ENCODE results near the gene EPN1. TPM values are rescaled to one million over a fixed set of nuclear protein-coding genes. Genes with fewer than 3 reads are reported as not detected.
A peak's percentile ranks its signal among the peaks of the same experiment; 100 is the strongest.

EPN1 gene
- total RNA-seq, 6 experiments from 2014 or later: 176 to 191 (median 185) TPM

GRCh38 chr19:55674459-55674840 is 576 bp upstream of the EPN1 start:
- no peak for TF ChIP-seq CTCF (IDR thresholded peaks at IDR 0.05)
- DNase-seq: no peak
- H3K9me3 Mint-ChIP-seq: no peaks in the 10 kb centered on the region
- peak overlapping the region; percentile 96 for H3K4me3 Mint-ChIP-seq
- peaks cover 71% of the 10 kb centered on the region for H3K4me1 Mint-ChIP-seq (ENCODE audit: low read depth)
- peak overlapping the region; percentile 86 for H3K27ac Mint-ChIP-seq
- H3K27me3 Mint-ChIP-seq (ENCODE audit: insufficient read depth): peaks cover 7% of the 10 kb centered on the region
- H3K36me3 Mint-ChIP-seq (ENCODE audit: low read depth): peaks cover 31% of the 10 kb centered on the region

- DNase-seq: no peak
- Mint-ChIP-seq H3K4me3 (peak overlapping the region; percentile 96), H3K27me3 (ENCODE audit: insufficient read depth) (peaks cover 7% of the 10 kb centered on the region), H3K36me3 (ENCODE audit: low read depth) (peaks cover 36% of the 10 kb centered on the region), H3K9me3 (no peaks in the 10 kb centered on the region), H3K27ac (peak overlapping the region; percentile 88), H3K4me1 (ENCODE audit: low read depth) (peaks cover 74% of the 10 kb centered on the region)
- TF ChIP-seq CTCF (IDR thresholded peaks at IDR 0.05): no peak
These were observed 782 bp downstream of the EPN1 start for GRCh38 chr19:55675661-55676354.

GRCh38 chr19:55676383-55676782 is 1.4 kb downstream of the EPN1 start:
- H3K36me3 Mint-ChIP-seq (ENCODE audit: low read depth): peaks cover 36% of the 10 kb centered on the region
- no peaks in the 10 kb centered on the region for H3K9me3 Mint-ChIP-seq
- peak; percentile 53; the same call in 1 of the 2 replicates for TF ChIP-seq CTCF (IDR thresholded peaks at IDR 0.05)
- peak overlapping the region; percentile 96 for H3K4me3 Mint-ChIP-seq
- peaks cover 7% of the 10 kb centered on the region for H3K27me3 Mint-ChIP-seq (ENCODE audit: insufficient read depth)
- peak; percentile 30 for DNase-seq
- H3K27ac Mint-ChIP-seq: peak overlapping the region; percentile 55
- peaks cover 70% of the 10 kb centered on the region for H3K4me1 Mint-ChIP-seq (ENCODE audit: low read depth)

- H3K27ac Mint-ChIP-seq: peak overlapping the region; percentile 55
- H3K9me3 Mint-ChIP-seq: no peaks in the 10 kb centered on the region
- peaks cover 68% of the 10 kb centered on the region for H3K4me1 Mint-ChIP-seq (ENCODE audit: low read depth)
- H3K36me3 Mint-ChIP-seq (ENCODE audit: low read depth): peaks cover 36% of the 10 kb centered on the region
- DNase-seq: no peak
- TF ChIP-seq CTCF (IDR thresholded peaks at IDR 0.05): no peak
- H3K4me3 Mint-ChIP-seq: peak overlapping the region; percentile 96
- peaks cover 7% of the 10 kb centered on the region for H3K27me3 Mint-ChIP-seq (ENCODE audit: insufficient read depth)
These were observed 2.0 kb downstream of the EPN1 start for GRCh38 chr19:55676889-55677505.

GRCh38 chr19:55677572-55678028 is 2.6 kb downstream of the EPN1 start:
- Mint-ChIP-seq H3K36me3 (ENCODE audit: low read depth) (peaks cover 32% of the 10 kb centered on the region), H3K27ac (0 out of 2 replicates have a peak overlapping the region, but pooled peaks have one; percentile 42), H3K9me3 (no peaks in the 10 kb centered on the region)

More at GRCh38 chr19:55677572-55678028, 2.6 kb downstream of the EPN1 start:
- Mint-ChIP-seq H3K27me3 (ENCODE audit: insufficient read depth) (peaks cover 7% of the 10 kb centered on the region), H3K4me1 (ENCODE audit: low read depth) (peaks cover 62% of the 10 kb centered on the region), H3K4me3 (peak overlapping the region; percentile 41)
- no peak for DNase-seq
- TF ChIP-seq CTCF (IDR thresholded peaks at IDR 0.05): no peak

All from HFFc6 (cell line).